Neural cell (in vitro differentiated cells): ENCODE data around the gene TMEM120A.

Experiments
- CTCF ChIP-seq: fragments of 450-650 bp; IDR thresholded peaks from 2 replicates; pipeline ENCODE4 v1.5.1; 2014; ENCODE audit warnings: antibody characterized with exemption, mild to moderate bottlenecking, moderate library complexity; ENCODE audit not compliant: poor library complexity, severe bottlenecking
- EZH2 ChIP-seq: fragments of 200-600, 300-800 bp; shearing (Covaris generic), sonication (generic); IDR thresholded peaks from 2 replicates; pipeline ENCODE4 v1.6.1; 2014; ENCODE audit warnings: antibody characterized with exemption, low read length, borderline replicate concordance, mild to moderate bottlenecking; ENCODE audit not compliant: insufficient read depth, poor library complexity, severe bottlenecking
- POLR2AphosphoS5 ChIP-seq: IDR thresholded peaks from 2 replicates; pipeline ENCODE4 v1.6.1; 2012

- TF ChIP-seq CTCF (no peak), EZH2 (no peak), POLR2AphosphoS5 (no peak)
Observed at GRCh38 chr7:75991531-75992082, 2.8 kb downstream of the TMEM120A start.
